Measurements from ENCODE around the gene LAPTM5.
"Not testable (repeated sequence)": the region's sequence is repeated elsewhere in the genome, so short reads cannot be mapped to it uniquely, and the experiment has no call there.

LAPTM5 gene

DNA sequence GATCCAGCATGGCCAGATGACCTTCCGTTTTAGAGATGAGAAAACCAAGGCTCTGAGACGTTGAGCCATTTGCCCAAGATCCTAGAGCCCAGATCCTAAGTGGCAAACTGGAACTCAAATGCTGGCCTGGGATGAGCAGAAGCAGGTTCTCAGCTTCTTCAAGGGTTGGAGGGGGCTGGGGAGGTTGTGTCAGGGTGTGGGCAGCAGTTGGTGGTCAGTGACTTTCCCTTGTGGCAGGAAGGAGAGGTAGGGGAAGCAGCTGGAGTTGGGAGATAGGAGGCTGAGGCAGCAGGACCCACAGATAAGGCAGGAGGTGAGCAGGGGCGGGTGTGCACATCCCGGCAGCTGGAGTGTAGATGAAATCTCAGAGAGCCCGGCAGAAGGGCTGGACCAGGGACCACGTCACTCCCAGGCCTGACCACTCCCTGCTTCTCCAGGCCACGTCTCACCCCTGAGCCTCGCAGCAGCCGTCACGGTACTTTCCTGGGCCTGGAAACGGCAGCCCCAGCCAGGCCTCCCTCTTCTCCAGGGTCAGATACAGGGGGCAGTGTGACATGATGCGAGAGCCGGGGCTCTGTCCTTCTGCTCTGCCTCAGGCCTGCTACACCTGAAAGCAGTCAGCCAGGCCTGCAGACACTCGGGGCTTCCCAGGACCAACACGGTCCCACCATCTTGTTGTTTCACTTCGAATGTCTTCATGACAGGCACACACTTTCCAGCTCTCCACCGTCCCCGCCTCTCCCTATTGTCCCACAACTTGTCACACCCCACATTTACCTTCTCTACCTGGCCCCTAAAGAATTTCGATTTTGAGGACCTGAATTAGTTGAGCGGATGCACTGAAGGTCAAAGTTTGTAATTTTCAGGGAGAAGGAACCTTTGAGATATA is 11.5 kb upstream of the LAPTM5 start:
- DNase-seq: no peak

DNA sequence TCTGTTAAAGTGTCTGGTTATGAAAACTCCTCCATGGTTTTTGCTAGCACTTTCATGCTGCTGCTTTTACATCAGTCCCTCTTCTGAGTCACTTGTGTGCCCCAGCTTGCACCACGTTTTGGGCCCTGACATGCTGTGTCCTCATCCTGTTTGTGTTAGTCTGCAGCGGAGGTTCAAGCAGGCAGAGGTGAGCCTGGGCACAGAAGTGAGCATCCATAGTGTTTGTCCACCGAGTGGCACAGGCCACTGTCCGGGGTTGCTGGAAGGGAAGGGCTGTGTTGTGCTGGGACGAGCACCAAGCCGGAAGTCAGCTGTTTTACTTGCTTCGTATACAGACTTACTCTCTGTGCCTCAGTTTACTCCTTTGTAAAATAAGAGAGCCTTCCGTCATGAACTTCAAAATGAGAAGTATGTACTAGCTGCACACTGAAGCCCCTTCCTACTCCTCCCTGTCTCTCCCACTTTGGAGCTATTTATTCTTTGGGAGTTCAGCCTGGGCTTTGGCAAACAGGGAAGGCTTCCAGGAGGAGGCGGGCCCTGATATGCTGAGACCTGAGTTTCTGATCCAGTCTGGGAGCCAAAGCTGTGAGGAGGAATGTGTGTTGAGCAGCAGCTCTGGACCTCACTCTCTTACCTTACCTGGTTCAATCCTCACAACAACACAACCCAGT is 10.7 kb upstream of the LAPTM5 start:
- no peak for DNase-seq

DNA sequence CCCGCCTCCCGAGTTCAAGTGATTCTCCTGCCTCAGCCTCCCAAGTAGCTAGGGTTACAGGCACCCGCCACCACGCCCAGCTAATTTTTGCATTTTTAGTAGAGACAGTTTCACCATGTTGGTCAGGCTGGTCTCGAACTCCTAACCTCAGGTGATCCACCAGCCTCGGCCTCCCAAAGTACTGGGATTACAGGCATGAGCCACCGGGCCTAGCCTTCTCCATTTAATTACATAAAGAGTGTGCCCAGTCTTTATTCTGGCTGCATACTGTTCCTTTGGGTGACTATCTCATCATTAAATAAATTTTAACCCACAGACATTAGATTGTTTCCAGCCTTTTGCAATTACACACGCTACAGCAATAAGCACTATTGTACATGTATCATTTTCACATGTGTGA is 9.4 kb upstream of the LAPTM5 start:
- DNase-seq: not testable (repeated sequence)

GRCh38 chr1:30765556-30766434 is 8.2 kb upstream of the LAPTM5 start:
- no peak for DNase-seq

DNA sequence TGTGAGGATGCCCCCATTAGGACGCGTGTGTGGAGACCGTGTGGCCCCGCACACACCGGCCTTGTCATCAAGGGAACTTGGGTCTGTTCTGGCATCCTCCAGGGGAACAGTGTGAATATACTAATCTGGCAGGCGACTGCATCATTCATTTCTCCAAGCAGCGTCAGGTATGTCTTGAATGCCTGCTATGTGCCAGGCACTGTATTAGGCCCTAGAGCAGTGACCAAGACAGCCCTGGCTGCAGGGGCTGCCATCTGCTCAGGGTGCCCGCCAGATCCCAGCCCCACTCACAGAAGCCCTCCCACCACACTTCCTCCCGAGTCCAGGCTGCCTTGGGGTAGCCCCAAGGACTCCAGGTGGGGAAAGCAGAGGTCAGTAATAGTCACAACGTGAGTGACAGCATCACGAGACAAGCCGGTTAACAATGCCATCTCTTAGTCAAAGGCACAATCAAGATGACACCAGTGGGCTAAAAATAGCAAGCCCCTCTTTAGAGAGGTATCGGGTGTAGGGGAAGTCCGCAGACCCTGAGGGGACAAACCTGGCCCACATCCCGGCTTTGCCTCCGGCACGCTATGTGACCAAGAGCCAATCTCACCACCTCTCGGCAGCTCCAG is 7.5 kb upstream of the LAPTM5 start:
- no peak for DNase-seq

DNA sequence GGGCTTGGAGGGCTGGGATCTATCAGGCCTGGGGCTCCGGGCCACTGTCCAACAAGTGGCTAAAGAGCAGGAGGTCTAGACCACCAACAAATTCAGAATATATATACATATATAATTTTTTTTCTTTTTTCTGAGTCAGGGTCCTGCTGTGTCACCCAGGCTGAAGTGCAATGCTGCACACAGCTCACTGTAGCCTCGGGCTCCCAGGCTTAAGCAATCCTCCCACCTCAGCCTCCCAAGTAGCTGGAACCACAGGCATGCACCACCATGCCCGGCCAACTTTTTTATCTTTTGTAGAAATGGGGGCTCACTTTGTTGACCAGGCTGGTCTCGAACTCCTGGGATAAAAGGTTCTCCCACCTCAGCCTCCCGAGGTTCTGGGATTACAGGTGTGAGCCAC is 6.8 kb upstream of the LAPTM5 start:
- no peak for DNase-seq

GRCh38 chr1:30763651-30764248 is 6.2 kb upstream of the LAPTM5 start:
- DNase-seq: no peak

DNA sequence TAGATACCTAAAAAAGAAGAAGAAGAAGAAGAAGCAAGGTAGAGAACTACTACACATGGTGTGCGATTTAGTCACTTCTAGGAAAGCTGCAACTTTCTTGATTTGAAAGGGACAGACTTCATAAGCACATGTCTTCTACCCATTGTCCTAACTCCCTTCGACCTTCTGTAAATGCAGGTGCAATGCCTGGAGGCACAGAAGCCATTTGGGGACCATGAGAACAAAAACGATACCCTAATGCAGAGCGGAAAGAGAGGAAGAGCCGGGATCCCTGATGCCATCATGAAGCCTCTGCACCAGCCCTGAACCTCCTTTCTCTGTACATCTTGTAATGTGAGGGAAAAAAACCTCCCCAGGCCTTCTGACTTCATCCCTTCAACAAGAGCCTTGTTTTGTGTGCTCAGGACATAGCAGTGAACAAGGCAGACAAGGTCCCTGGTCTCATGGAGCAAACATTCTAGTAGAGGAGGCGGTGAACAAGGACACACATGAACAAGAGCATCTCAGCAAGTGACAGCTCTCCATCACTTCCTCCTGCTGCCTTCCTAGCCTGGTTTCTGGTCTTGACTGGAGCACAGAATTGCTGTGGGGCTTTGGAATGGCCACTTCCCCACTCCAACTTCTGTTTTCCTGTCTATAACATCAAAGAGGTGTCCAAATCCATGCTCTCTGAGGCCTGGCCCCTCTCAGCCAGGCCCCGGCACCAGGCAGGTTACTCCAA is 5.5 kb upstream of the LAPTM5 start:
- no peak for DNase-seq

GRCh38 chr1:30762152-30762929 is 4.8 kb upstream of the LAPTM5 start:
- no peak for DNase-seq

DNA sequence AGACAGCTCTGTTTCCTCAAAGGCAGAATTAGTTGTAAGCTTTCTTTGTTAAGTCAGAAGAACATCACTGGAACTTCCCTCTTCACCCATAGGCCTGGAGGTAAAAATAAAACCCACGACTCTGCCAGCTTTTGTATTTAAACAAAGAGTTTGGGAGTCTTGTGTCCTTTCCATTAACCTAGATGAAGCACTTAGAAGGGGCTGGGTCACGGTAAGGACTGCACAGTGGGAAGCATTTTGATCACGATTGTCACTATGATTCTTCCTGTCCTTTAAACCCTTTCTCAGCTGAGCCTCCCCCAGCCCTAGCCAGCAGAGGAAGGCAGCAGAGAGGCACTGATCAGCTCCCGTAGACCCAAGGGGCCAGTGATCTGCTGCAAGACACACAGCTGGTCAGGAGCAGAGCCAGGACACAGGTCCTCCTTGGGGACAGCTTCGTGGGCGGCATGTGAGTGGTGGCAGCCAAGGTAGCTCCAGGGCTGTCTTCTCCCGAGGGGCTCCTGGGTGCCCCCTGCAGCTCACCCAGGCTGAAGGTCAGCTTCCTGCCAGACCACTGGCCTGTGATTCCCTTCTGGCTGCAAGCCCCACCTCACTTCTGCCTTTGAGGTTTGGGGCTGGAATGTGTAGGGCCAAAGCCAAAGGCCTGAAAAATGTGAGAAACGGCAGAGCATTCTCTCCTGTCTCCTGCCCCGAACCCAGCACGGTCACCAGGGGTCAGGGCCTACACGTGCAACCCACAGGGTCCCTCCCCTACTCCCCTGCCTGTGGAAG is 4.0 kb upstream of the LAPTM5 start:
- no peak for DNase-seq

DNA sequence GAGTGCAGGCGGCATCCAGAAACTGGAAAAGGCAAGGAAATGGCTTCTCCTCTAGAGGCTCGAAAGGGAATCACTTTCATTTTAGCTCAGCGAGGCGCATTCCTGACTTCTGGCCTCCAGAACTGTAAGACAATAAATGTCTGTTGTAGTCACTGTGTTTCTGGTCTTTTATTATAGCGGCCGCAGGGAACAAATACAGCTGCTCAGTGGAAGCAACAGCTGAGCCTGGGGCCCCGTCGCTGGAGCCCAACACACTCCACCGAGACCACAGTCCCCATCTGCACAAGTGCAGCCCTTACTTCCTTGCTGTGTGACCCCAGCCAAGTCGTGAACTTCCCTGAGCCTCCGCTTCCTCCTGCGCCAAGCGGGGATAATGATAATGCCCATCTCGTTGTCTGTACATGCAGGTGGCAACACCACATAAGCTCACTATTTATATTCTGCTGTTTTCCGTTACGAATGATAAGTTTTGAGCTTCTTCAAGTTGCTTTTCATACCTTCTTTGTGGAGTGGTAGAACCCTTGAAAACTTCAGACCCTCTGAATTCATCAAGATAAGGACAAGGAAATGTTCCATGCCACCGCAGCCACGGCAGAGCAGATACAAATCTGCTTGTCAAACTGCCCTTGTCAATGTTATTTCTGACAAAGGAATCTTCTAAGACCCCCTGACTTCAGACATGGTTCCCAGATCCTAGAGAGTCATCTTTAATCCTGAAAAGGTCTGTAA is 3.2 kb upstream of the LAPTM5 start:
- no peak for DNase-seq

- peak; percentile 69 for DNase-seq
Observed at GRCh38 chr1:30759718-30760281, 2.2 kb upstream of the LAPTM5 start.

- no peak for DNase-seq
Observed at GRCh38 chr1:30758785-30759380, 1.3 kb upstream of the LAPTM5 start.

- no peak for DNase-seq
Observed at GRCh38 chr1:30758121-30758688, 631 bp upstream of the LAPTM5 start.

DNA sequence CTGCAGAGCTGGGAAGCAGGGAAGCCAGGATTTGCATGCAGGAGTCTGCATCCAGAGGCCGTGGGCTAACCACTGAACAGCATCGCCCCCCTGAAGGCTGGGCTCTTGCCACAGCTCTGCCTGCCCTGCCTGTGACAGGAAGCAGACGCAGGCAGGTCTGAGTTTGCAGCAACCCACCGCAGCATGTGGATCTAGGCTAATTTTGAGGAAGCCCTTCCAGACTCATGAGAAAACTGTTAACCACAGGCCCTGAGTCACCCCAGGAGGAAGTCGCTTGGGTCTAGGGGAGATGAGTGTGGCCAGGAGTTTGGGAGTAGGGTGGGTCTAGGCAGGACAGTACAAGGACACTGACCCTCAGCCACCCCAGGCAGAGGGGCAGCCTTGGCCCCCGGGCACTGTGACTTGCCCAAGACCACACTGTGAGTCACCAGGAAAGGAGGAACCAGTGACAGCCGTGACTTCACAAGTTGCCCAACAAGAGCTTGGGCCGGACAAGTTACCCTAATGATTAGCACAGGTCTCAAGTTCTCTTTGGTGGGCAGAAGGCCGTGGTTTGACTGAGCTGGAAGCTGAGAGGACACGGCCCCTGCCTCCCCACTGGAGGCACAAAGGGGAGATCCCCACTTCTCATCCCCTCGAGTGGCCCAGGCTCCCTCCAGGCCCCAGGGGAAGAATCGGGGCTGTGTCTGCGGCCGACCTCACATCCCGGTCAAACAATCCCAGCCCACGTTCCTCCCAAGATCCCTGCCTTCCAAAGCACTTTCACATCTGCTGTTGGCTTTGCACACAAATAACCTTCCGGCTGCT is 826 bp downstream of the LAPTM5 start:
- DNase-seq: peak; percentile 76

GRCh38 chr1:30756206-30756544 is 1.4 kb downstream of the LAPTM5 start:
- DNase-seq: no peak

DNA sequence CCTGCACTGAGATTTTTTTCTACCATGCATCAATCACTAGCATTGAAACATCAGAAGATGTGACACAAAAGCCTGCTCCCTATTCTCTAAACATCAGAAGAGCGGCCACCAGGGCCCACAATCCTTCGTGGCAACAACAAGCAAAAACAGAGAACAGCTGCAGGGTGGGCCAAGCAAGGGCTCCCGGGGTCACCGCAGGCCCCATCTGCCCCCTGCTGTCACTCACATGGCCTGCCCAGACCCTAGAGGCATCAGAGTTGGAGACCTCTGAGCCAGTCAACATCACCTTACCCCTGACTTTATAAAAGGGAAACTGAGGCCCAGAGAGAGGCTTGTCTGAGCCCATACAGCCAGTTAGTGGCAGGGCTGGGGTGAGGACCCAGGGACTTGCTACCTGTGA is 1.8 kb downstream of the LAPTM5 start:
- no peak for DNase-seq
